ENCODE data around the gene HK1.
A peak's percentile ranks its signal among the peaks of the same experiment; 100 is the strongest.

The HK1 gene

GRCh38 chr10:69348816-69349541, 70.7 kb downstream of the HK1 start:
- peaks cover 19% of the 10 kb centered on the region for H3K4me1 Mint-ChIP-seq
- H3K4me3 Mint-ChIP-seq, result no peak overlapping the region
- peaks cover 18% of the 10 kb centered on the region for H3K36me3 Mint-ChIP-seq (ENCODE audit: low read depth)

GRCh38 chr10:69349542-69349888, 71.2 kb downstream of the HK1 start:
- Mint-ChIP-seq H3K4me3 (no peak overlapping the region), H3K27ac (no peak overlapping the region), H3K36me3 (ENCODE audit: low read depth) (peaks cover 15% of the 10 kb centered on the region), H3K4me1 (peaks cover 19% of the 10 kb centered on the region), H3K9me3 (no peaks in the 10 kb centered on the region), H3K27me3 (ENCODE audit: low read depth) (no peaks in the 10 kb centered on the region)
- no peak for TF ChIP-seq CTCF (IDR thresholded peaks at IDR 0.05; ENCODE audit: unreplicated experiment in 3 of 3)

More at GRCh38 chr10:69348816-69349541, 70.7 kb downstream of the HK1 start:
- no peak for TF ChIP-seq CTCF (IDR thresholded peaks at IDR 0.05; ENCODE audit: unreplicated experiment in 3 of 3)
- peak overlapping the region; percentile 20 to 76 (median 46) for H3K27ac Mint-ChIP-seq
- no peaks in the 10 kb centered on the region for H3K27me3 Mint-ChIP-seq (ENCODE audit: low read depth)
- H3K9me3 Mint-ChIP-seq, result no peaks in the 10 kb centered on the region

DNA sequence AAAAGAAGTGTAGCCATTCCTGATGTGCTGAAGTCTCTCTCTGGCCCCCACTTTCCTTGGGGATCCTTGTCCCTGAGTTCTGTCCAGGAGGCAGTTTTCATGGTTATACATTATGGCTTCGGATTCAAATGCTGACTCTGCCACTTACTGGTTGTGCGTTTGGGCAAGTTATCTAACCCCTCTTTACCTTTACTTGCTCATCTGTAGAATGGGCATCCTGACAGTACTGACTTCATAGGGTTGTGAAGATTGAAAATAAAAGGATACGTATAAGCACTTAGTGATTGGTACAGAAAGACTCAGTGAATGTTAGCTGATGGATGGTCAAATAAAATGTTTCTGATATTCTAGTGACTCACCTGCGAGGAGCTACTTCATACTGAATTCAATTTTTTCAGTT, 73.3 kb downstream of the HK1 start:
- H3K4me3 Mint-ChIP-seq, result no peak overlapping the region
- no peak overlapping the region for H3K27ac Mint-ChIP-seq
- peaks cover 8% of the 10 kb centered on the region for H3K4me1 Mint-ChIP-seq
- no peak for TF ChIP-seq CTCF (IDR thresholded peaks at IDR 0.05; ENCODE audit: unreplicated experiment in 3 of 3)
- no peaks in the 10 kb centered on the region for H3K27me3 Mint-ChIP-seq (ENCODE audit: low read depth)
- H3K36me3 Mint-ChIP-seq (ENCODE audit: low read depth), result peaks cover 11% of the 10 kb centered on the region
- H3K9me3 Mint-ChIP-seq, result no peaks in the 10 kb centered on the region

GRCh38 chr10:69352569-69353264, 74.4 kb downstream of the HK1 start:
- Mint-ChIP-seq H3K4me1 (peaks cover 8% of the 10 kb centered on the region), H3K36me3 (ENCODE audit: low read depth) (peaks cover 11% of the 10 kb centered on the region), H3K9me3 (no peaks in the 10 kb centered on the region), H3K27ac (no peak overlapping the region), H3K27me3 (ENCODE audit: low read depth) (no peaks in the 10 kb centered on the region), H3K4me3 (no peak overlapping the region)
- no peak for TF ChIP-seq CTCF (IDR thresholded peaks at IDR 0.05; ENCODE audit: unreplicated experiment in 3 of 3)

DNA sequence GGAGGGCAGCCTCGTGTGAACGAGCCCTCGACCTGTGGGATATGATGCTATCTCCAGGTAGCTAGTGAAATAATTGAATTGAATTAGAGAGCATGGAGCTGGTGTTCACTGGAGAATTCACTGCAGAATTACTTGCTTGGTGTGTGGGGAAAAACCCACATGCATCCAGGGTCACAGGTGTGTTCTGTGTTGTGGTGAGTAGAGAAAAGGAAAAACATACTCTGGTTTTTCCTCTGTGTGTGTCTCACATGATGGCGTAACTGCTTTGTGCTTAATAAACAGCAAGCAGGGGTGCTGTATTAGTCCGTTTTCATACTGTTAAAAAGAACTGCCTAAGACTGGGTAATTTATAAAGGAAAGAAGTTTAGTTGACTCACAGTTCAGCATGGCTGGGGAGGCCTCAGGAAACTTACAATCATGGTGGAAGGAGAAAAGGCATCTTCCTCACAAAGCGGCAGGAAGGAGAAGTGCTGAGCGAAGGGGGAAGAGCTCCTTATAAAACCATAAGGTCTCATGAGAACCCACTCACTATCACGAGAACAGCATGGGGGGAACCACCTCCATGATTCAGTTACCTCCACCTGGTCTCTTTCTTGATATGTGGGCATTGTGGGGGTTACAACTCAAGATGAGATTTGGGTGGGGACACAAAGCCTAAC, 75.8 kb downstream of the HK1 start:
- no peak for TF ChIP-seq CTCF (IDR thresholded peaks at IDR 0.05; ENCODE audit: unreplicated experiment in 3 of 3)
- Mint-ChIP-seq H3K4me3 (no peak overlapping the region), H3K27ac (no peak overlapping the region), H3K4me1 (peaks cover 11% of the 10 kb centered on the region), H3K36me3 (ENCODE audit: low read depth) (peaks cover 6% of the 10 kb centered on the region), H3K9me3 (no peaks in the 10 kb centered on the region), H3K27me3 (ENCODE audit: low read depth) (no peaks in the 10 kb centered on the region)

All from nephron (organoid).